BLaER1 treated with 17β-estradiol and CSF1 and Interleukin-3, amounts not matched to agents 10 nM and 100 nM (cell line): ENCODE measurements around the gene MUC6.

ENCODE experiments used
- H3K27ac ChIP-seq, 11 experiments: shearing (Covaris generic); formaldehyde crosslinking; 2 replicates each; pipeline ENCODE4 v1.8.1; 2022
- H3K27me3 ChIP-seq, 11 experiments: shearing (Covaris generic); formaldehyde crosslinking; 2 replicates each; pipeline ENCODE4 v1.8.1; 2022
- H3K36me3 ChIP-seq, 11 experiments: shearing (Covaris generic); formaldehyde crosslinking; 2 replicates each; pipeline ENCODE4 v1.8.1; 2022
- H3K4me1 ChIP-seq, 10 experiments: shearing (Covaris generic); formaldehyde crosslinking; 2 replicates each; pipeline ENCODE4 v1.8.1; 2022
- H3K4me2 ChIP-seq, 11 experiments: shearing (Covaris generic); formaldehyde crosslinking; 2 replicates each; pipeline ENCODE4 v1.8.1; 2022
- H3K4me3 ChIP-seq, 10 experiments: shearing (Covaris generic); formaldehyde crosslinking; 2 replicates each; pipeline ENCODE4 v1.8.1; 2022
- H3K9ac ChIP-seq, 11 experiments: shearing (Covaris generic); formaldehyde crosslinking; 2 replicates each; pipeline ENCODE4 v1.8.1; 2022
- H3K9me3 ChIP-seq, 11 experiments: shearing (Covaris generic); formaldehyde crosslinking; replicated peaks in 1 of 11; 2 replicates each; pipeline ENCODE4 v1.8.1; 2022
- H4K20me1 ChIP-seq, 11 experiments: shearing (Covaris generic); formaldehyde crosslinking; 2 replicates each; pipeline ENCODE4 v1.8.1; 2022
- Cebpa-rat ChIP-seq, 11 experiments: shearing (Covaris generic); IDR thresholded peaks; 2 replicates each; pipeline ENCODE4 v1.8.1; 2022

Gene MUC6

GRCh38 chr11:992577-992976, 43.9 kb downstream of the MUC6 start:
- peak overlapping the region in 1 of 11 experiments; percentile 4; a peak in 1 of 22 replicates for H3K27ac ChIP-seq
- no peak overlapping the region for H3K4me3 ChIP-seq
- no peak overlapping the region for H3K9ac ChIP-seq
- TF ChIP-seq Cebpa-rat (IDR thresholded peaks at IDR 0.05) = no peak
- H3K4me1 ChIP-seq = peaks cover 18 to 37% (median 34%) of the 10 kb centered on the region in 10 experiments
- H3K27me3 ChIP-seq = no peaks in the 10 kb centered on the region
- peaks cover 54 to 96% (median 74%) of the 10 kb centered on the region in 11 experiments for H3K36me3 ChIP-seq
- no peak overlapping the region for H3K4me2 ChIP-seq
- H4K20me1 ChIP-seq = peaks cover 4 to 99% (median 45%) of the 10 kb centered on the region in 11 experiments; a peak in 18 of 22 replicates
- H3K9me3 ChIP-seq = no peaks in the 10 kb centered on the region

GRCh38 chr11:991711-992307, 44.7 kb downstream of the MUC6 start:
- no peaks in the 10 kb centered on the region for H3K27me3 ChIP-seq
- H4K20me1 ChIP-seq = peaks cover 4 to 97% (median 38%) of the 10 kb centered on the region in 11 experiments; a peak in 18 of 22 replicates

GRCh38 chr11:991034-991433, 45.5 kb downstream of the MUC6 start:
- H3K4me1 ChIP-seq = peaks cover 4 to 25% (median 20%) of the 10 kb centered on the region in 10 experiments
- no peak overlapping the region for H3K4me2 ChIP-seq
- H3K9me3 ChIP-seq = no peaks in the 10 kb centered on the region
- no peak for TF ChIP-seq Cebpa-rat (IDR thresholded peaks at IDR 0.05)
- H3K9ac ChIP-seq = peak overlapping the region in 1 of 11 experiments; percentile 9; a peak in 1 of 22 replicates
- H3K27ac ChIP-seq = no peak overlapping the region
- peaks cover 70 to 96% (median 84%) of the 10 kb centered on the region in 11 experiments for H3K36me3 ChIP-seq
- no peak overlapping the region for H3K4me3 ChIP-seq
- H3K27me3 ChIP-seq = no peaks in the 10 kb centered on the region
- H4K20me1 ChIP-seq = peaks cover 4 to 97% (median 31%) of the 10 kb centered on the region in 11 experiments; a peak in 18 of 22 replicates

More at GRCh38 chr11:991711-992307, 44.7 kb downstream of the MUC6 start:
- H3K9ac ChIP-seq = no peak overlapping the region
- H3K9me3 ChIP-seq = no peaks in the 10 kb centered on the region
- TF ChIP-seq Cebpa-rat (IDR thresholded peaks at IDR 0.05) = no peak
- H3K36me3 ChIP-seq = peaks cover 62 to 96% (median 81%) of the 10 kb centered on the region in 11 experiments
- H3K27ac ChIP-seq = no peak overlapping the region; a peak in 1 of 22 replicates
- H3K4me1 ChIP-seq = peaks cover 12 to 33% (median 28%) of the 10 kb centered on the region in 10 experiments
- no peak overlapping the region for H3K4me3 ChIP-seq
- H3K4me2 ChIP-seq = no peak overlapping the region

GRCh38 chr11:990101-990500, 46.4 kb downstream of the MUC6 start:
- no peak overlapping the region; a peak in 1 of 22 replicates for H3K27ac ChIP-seq
- peaks cover 0 to 17% (median 11%) of the 10 kb centered on the region in 10 experiments; a peak in 15 of 20 replicates for H3K4me1 ChIP-seq
- TF ChIP-seq Cebpa-rat (IDR thresholded peaks at IDR 0.05) = no peak
- H3K4me2 ChIP-seq = no peak overlapping the region
- H3K27me3 ChIP-seq = no peaks in the 10 kb centered on the region
- H3K9me3 ChIP-seq = no peaks in the 10 kb centered on the region
- peaks cover 4 to 97% (median 28%) of the 10 kb centered on the region in 11 experiments; a peak in 16 of 22 replicates for H4K20me1 ChIP-seq
- H3K9ac ChIP-seq = no peak overlapping the region
- H3K36me3 ChIP-seq = peaks cover 79 to 98% (median 88%) of the 10 kb centered on the region in 11 experiments
- H3K4me3 ChIP-seq = no peak overlapping the region

- Histone ChIP-seq H3K27ac (no peak overlapping the region; a peak in 1 of 22 replicates), H4K20me1 (peaks cover 4 to 94% (median 20%) of the 10 kb centered on the region in 11 experiments; a peak in 16 of 22 replicates), H3K36me3 (peaks cover 74 to 95% (median 88%) of the 10 kb centered on the region in 11 experiments), H3K4me2 (no peak overlapping the region), H3K4me1 (peaks cover 0 to 5% (median 0%) of the 10 kb centered on the region in 10 experiments; a peak in 2 of 20 replicates), H3K9ac (no peak overlapping the region), H3K4me3 (no peak overlapping the region), H3K9me3 (no peaks in the 10 kb centered on the region), H3K27me3 (no peaks in the 10 kb centered on the region)
- TF ChIP-seq Cebpa-rat (IDR thresholded peaks at IDR 0.05) = no peak
Measured at GRCh38 chr11:987671-988070, 48.8 kb downstream of the MUC6 start.

- Histone ChIP-seq H3K27me3 (no peaks in the 10 kb centered on the region), H3K4me1 (peaks cover 0 to 5% (median 0%) of the 10 kb centered on the region in 10 experiments; a peak in 2 of 20 replicates), H3K9me3 (no peaks in the 10 kb centered on the region), H3K36me3 (peaks cover 74 to 95% (median 88%) of the 10 kb centered on the region in 11 experiments), H3K27ac (no peak overlapping the region), H4K20me1 (peaks cover 0 to 94% (median 15%) of the 10 kb centered on the region in 11 experiments; a peak in 15 of 22 replicates), H3K4me3 (no peak overlapping the region), H3K9ac (no peak overlapping the region), H3K4me2 (no peak overlapping the region)
- no peak for TF ChIP-seq Cebpa-rat (IDR thresholded peaks at IDR 0.05)
Measured at GRCh38 chr11:986952-987305, 49.6 kb downstream of the MUC6 start.

- no peak for TF ChIP-seq Cebpa-rat (IDR thresholded peaks at IDR 0.05)
- Histone ChIP-seq H3K27me3 (no peaks in the 10 kb centered on the region), H4K20me1 (peaks cover 0 to 94% (median 14%) of the 10 kb centered on the region in 11 experiments; a peak in 15 of 22 replicates), H3K36me3 (peaks cover 79 to 95% (median 90%) of the 10 kb centered on the region in 11 experiments), H3K4me2 (no peak overlapping the region), H3K9ac (no peak overlapping the region), H3K9me3 (no peaks in the 10 kb centered on the region), H3K4me1 (peaks cover 0 to 10% (median under 1%) of the 10 kb centered on the region in 10 experiments; a peak in 7 of 20 replicates), H3K4me3 (no peak overlapping the region), H3K27ac (no peak overlapping the region)
Measured at GRCh38 chr11:986270-986951, 50.1 kb downstream of the MUC6 start.

- no peak overlapping the region for H3K4me2 ChIP-seq
- H3K27ac ChIP-seq = no peak overlapping the region
- no peaks in the 10 kb centered on the region for H3K27me3 ChIP-seq
- H3K4me3 ChIP-seq = no peak overlapping the region
- H4K20me1 ChIP-seq = peaks cover 0 to 94% (median 13%) of the 10 kb centered on the region in 11 experiments; a peak in 16 of 22 replicates
- TF ChIP-seq Cebpa-rat (IDR thresholded peaks at IDR 0.05) = no peak
- no peaks in the 10 kb centered on the region for H3K9me3 ChIP-seq
- peaks cover 85 to 96% (median 93%) of the 10 kb centered on the region in 11 experiments for H3K36me3 ChIP-seq
- H3K9ac ChIP-seq = no peak overlapping the region
- H3K4me1 ChIP-seq = peaks cover 0 to 11% (median 4%) of the 10 kb centered on the region in 10 experiments; a peak in 8 of 20 replicates
Measured at GRCh38 chr11:985848-986247, 50.7 kb downstream of the MUC6 start.

GRCh38 chr11:985406-985805, 51.1 kb downstream of the MUC6 start:
- Histone ChIP-seq H3K4me2 (no peak overlapping the region), H3K4me1 (peaks cover 0 to 15% (median 6%) of the 10 kb centered on the region in 10 experiments; a peak in 8 of 20 replicates), H3K9me3 (no peaks in the 10 kb centered on the region), H4K20me1 (peaks cover 0 to 96% (median 17%) of the 10 kb centered on the region in 11 experiments; a peak in 15 of 22 replicates), H3K4me3 (no peak overlapping the region), H3K27me3 (no peaks in the 10 kb centered on the region), H3K9ac (no peak overlapping the region), H3K27ac (no peak overlapping the region), H3K36me3 (peaks cover 87 to 100% (median 97%) of the 10 kb centered on the region in 11 experiments)
- no peak for TF ChIP-seq Cebpa-rat (IDR thresholded peaks at IDR 0.05)
